Bronchial epithelial cell (primary cell): ENCODE results near the gene PRKCZ. TPM values are rescaled to one million over a fixed set of nuclear protein-coding genes. Genes with fewer than 3 reads are reported as not detected.

Experiments
- DNase-seq: peaks from one replicate; pipeline ENCODE4 v3.0.0-alpha.2; 2010; ENCODE audit warnings: low read depth
- FAIRE-seq: peaks from 2 replicates; lab custom pipeline; 2011; peaks lifted over from hg19 to GRCh38; lab: Jason Lieb, UNC
- H3K27me3 ChIP-seq: 2 replicates; pipeline ENCODE4 v1.5.1; 2011; ENCODE audit warnings: low read length; ENCODE audit not compliant: control insufficient read depth, insufficient read depth
- H3K36me3 ChIP-seq: 2 replicates; pipeline ENCODE4 v1.5.1; 2011; ENCODE audit warnings: low read length; ENCODE audit not compliant: control insufficient read depth, insufficient read depth
- H3K4me3 ChIP-seq: 2 replicates; pipeline ENCODE4 v1.5.1; 2011; ENCODE audit warnings: mild to moderate bottlenecking, low read depth, low read length, control low read depth
- CTCF ChIP-seq: IDR thresholded peaks from 2 replicates; pipeline ENCODE4 v1.5.1; 2011; ENCODE audit warnings: mild to moderate bottlenecking, moderate library complexity, low read length, control low read depth, inconsistent platforms; ENCODE audit not compliant: insufficient read depth, severe bottlenecking
- total RNA-seq: library from RNA; depleted of rRNA; stranded (reverse); fragments of >200 nt; gene quantifications from 2 replicates; pipeline ENCODE4 v1.2.1, GENCODE V29; 2014

PRKCZ gene
- total RNA-seq, 1 donor from 2014 or later, result 38.4 TPM

DNA sequence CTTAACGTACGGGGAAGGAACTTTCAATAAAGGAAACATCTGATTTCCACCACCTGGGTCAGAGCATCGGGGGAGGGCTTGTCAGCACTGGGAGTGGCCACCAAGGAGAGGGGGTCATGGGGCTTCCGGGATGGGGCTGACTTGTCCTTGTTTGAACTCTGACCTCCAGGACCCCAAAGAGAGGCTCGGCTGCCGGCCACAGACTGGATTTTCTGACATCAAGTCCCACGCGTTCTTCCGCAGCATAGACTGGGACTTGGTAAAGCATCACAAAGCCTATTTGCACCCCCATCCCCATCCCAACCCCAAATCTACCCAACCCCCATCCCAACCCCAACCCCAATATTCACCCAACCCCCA lies 124.8 kb downstream of the PRKCZ start:
- H3K27me3 ChIP-seq, result no peaks in the 10 kb centered on the region
- H3K36me3 ChIP-seq, result peaks cover 15% of the 10 kb centered on the region
- H3K4me3 ChIP-seq, result no peak overlapping the region
- DNase-seq, result no peak
- TF ChIP-seq CTCF, result no peak
- no peak for FAIRE-seq

- no peak for TF ChIP-seq CTCF
- H3K36me3 ChIP-seq, result peaks cover 18% of the 10 kb centered on the region
- no peaks in the 10 kb centered on the region for H3K27me3 ChIP-seq
- DNase-seq (no peak), FAIRE-seq (no peak)
- H3K4me3 ChIP-seq, result no peak overlapping the region
These were observed 125.7 kb downstream of the PRKCZ start for GRCh38 chr1:2175681-2176454.

- no peak for TF ChIP-seq CTCF
- H3K27me3 ChIP-seq, result no peaks in the 10 kb centered on the region
- FAIRE-seq (no peak), DNase-seq (no peak)
- H3K36me3 ChIP-seq, result peaks cover 18% of the 10 kb centered on the region
- H3K4me3 ChIP-seq, result no peak overlapping the region
These were observed 126.4 kb downstream of the PRKCZ start for GRCh38 chr1:2176615-2177014.

DNA sequence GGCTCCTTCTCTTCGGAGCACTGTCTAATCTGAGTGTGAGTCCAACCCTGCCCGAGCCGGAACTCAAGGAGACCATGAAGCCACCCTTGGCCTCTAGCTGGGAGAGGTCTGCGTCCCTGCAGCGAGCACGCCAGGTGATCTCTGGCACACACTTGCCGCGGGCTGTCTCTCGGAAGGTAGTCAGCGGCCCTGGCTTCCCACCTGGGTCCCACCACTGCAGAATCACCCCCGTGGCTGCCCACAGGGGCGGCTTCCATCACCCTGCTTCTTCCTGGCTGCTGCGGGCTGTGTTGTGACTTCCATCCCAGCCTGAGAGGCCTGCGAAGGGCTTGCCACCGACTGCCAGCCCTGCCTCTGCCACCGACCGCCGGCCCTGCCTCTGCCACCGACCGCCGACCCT lies 127.3 kb downstream of the PRKCZ start:
- H3K4me3 ChIP-seq, result no peak overlapping the region
- H3K27me3 ChIP-seq, result no peaks in the 10 kb centered on the region
- FAIRE-seq (no peak), DNase-seq (no peak)
- TF ChIP-seq CTCF, result no peak
- peaks cover 13% of the 10 kb centered on the region for H3K36me3 ChIP-seq

- FAIRE-seq (peak; percentile 88), DNase-seq (no peak)
- no peaks in the 10 kb centered on the region for H3K27me3 ChIP-seq
- H3K4me3 ChIP-seq, result no peak overlapping the region
- TF ChIP-seq CTCF, result no peak
- H3K36me3 ChIP-seq, result peaks cover 13% of the 10 kb centered on the region
These were observed 127.8 kb downstream of the PRKCZ start for GRCh38 chr1:2177946-2178538.
